ENCODE data around the gene RANBP9.

The RANBP9 gene

DNA sequence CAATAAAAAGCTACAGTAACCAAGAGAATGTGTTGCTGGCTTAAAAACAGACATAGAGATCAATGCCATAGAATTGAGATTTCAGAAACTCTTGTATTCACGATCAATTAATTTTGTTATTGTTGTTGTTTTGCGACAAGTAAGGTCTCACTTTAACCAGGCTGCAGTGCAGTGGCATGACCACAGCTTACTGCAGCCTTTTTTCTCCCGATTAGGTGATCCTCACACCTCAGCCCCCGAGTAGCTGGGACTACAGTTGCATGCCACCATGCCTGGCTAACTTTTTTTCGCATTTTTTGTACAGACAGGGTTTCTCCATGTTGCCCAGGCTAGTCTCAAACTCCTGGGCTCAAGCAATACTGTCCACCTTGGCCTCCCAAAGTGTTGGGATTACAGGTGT is 42.2 kb downstream of the RANBP9 start:
- Histone ChIP-seq H3K36me3 (ENCODE audit: control insufficient read depth in 2 of 2, insufficient read depth in 1 of 2, low read length in 2 of 2) (no peaks in the 10 kb centered on the region), H3K9me3 (ENCODE audit: control insufficient read depth, insufficient read depth, low read depth, low read length) (no peaks in the 10 kb centered on the region), H3K4me1 (ENCODE audit: control insufficient read depth, insufficient read depth, low read length) (peaks cover 29% of the 10 kb centered on the region), H3K27ac (ENCODE audit: extremely low read depth, low read depth, low read length) (no peak overlapping the region), H3K4me3 (ENCODE audit: low read depth, low read length) (no peak overlapping the region)
- CTCF ChIA-PET: no interaction called here
- TF ChIP-seq SP7 (tag by site-specific recombination; IDR thresholded peaks at IDR 0.05) (no peak), YY1 (tag by site-specific recombination; IDR thresholded peaks at IDR 0.05) (no peak), WT1 (tag by site-specific recombination; IDR thresholded peaks at IDR 0.05) (no peak), ZNF549 (tag by site-specific recombination; IDR thresholded peaks at IDR 0.05) (no peak), ZNF24 (tag by site-specific recombination; IDR thresholded peaks at IDR 0.05) (no peak), ZNF792 (tag by site-specific recombination; IDR thresholded peaks at IDR 0.05) (no peak), ZNF585B (tag by site-specific recombination; IDR thresholded peaks at IDR 0.05) (no peak), ZNF76 (tag by site-specific recombination; IDR thresholded peaks at IDR 0.05; ENCODE audit: borderline replicate concordance, low read depth) (no peak)
- TF ChIP-seq, protein P1, sequence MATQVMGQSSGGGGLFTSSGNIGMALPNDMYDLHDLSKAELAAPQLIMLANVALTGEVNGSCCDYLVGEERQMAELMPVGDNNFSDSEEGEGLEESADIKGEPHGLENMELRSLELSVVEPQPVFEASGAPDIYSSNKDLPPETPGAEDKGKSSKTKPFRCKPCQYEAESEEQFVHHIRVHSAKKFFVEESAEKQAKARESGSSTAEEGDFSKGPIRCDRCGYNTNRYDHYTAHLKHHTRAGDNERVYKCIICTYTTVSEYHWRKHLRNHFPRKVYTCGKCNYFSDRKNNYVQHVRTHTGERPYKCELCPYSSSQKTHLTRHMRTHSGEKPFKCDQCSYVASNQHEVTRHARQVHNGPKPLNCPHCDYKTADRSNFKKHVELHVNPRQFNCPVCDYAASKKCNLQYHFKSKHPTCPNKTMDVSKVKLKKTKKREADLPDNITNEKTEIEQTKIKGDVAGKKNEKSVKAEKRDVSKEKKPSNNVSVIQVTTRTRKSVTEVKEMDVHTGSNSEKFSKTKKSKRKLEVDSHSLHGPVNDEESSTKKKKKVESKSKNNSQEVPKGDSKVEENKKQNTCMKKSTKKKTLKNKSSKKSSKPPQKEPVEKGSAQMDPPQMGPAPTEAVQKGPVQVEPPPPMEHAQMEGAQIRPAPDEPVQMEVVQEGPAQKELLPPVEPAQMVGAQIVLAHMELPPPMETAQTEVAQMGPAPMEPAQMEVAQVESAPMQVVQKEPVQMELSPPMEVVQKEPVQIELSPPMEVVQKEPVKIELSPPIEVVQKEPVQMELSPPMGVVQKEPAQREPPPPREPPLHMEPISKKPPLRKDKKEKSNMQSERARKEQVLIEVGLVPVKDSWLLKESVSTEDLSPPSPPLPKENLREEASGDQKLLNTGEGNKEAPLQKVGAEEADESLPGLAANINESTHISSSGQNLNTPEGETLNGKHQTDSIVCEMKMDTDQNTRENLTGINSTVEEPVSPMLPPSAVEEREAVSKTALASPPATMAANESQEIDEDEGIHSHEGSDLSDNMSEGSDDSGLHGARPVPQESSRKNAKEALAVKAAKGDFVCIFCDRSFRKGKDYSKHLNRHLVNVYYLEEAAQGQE (tag by site-specific recombination; IDR thresholded peaks at IDR 0.05): no peak
- POLR2A ChIA-PET: no interaction called here

DNA sequence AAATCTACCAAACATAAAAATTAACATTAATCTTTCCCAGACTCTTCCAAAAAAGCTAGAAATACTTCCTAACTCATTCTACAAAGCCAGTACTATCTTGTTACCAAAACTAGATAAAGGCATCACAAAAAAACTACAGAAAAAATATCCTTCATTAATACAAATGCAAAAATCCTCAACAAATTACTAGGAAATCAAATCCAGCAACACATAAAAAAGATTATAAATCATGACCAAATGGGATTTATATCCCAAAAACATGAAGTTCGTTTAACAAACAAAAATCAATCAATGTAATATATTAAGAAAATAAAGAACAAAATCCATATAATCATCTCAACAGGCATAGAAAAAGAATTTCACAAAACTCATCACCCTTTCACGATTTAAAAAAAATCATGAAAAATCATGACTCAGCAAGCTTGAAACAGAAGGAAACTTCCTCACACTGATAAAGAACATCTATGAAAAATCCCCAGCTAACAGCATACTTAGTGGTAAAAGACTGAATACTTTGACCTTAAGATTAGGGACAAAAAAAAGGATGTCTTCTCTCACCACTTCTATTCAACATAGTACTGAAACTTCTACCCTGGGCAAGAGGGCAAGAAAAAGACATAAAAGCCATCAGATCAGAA is 43.2 kb downstream of the RANBP9 start:
- ChIA-PET CTCF (interaction anchor here (0.6 kb wide), 1 partner anchor 113 kb away, joined by 3 read pairs; no protein-coding TSS in a partner anchor), POLR2A (no interaction called here)
- Histone ChIP-seq H3K4me1 (ENCODE audit: control insufficient read depth, insufficient read depth, low read length) (peaks cover 29% of the 10 kb centered on the region), H3K4me3 (ENCODE audit: low read depth, low read length) (no peak overlapping the region), H3K9me3 (ENCODE audit: control insufficient read depth, insufficient read depth, low read depth, low read length) (no peaks in the 10 kb centered on the region), H3K36me3 (ENCODE audit: control insufficient read depth in 2 of 2, insufficient read depth in 1 of 2, low read length in 2 of 2) (no peaks in the 10 kb centered on the region), H3K27ac (ENCODE audit: extremely low read depth, low read depth, low read length) (no peak overlapping the region)
- TF ChIP-seq, protein P1 (tag by site-specific recombination; IDR thresholded peaks at IDR 0.05): 0 out of 2 replicates have a peak, but pooled peaks have one; percentile 8
- TF ChIP-seq RBAK (tag by site-specific recombination; IDR thresholded peaks at IDR 0.05) (no peak), MZF1 (tag by site-specific recombination; IDR thresholded peaks at IDR 0.05; ENCODE audit: borderline replicate concordance) (peak; percentile 90; the same call in 1 of the 2 replicates)

DNA sequence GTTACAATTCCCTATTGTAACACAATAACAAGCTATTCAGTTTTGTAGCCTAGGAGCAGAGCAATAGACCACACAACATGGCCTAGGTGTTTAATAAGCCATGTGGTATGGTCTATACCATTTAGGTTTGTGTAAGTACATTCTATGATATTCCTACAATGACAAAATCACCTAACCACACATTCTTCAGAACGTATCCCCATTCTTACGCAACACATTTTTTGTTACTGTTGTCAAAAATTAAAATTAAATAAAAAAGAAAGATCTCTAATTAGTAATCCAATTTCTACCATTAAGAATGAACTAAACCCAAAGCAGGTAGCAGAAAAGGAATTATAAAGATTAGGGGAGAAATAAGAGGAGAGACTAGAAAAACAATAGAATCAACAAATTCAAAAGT is 44.0 kb downstream of the RANBP9 start:
- H3K36me3 ChIP-seq (ENCODE audit: control insufficient read depth in 2 of 2, insufficient read depth in 1 of 2, low read length in 2 of 2): no peaks in the 10 kb centered on the region

More for the DNA sequence above, 44.0 kb downstream of the RANBP9 start:
- peaks cover 31% of the 10 kb centered on the region for H3K4me1 ChIP-seq (ENCODE audit: control insufficient read depth, insufficient read depth, low read length)
- H3K9me3 ChIP-seq (ENCODE audit: control insufficient read depth, insufficient read depth, low read depth, low read length): no peaks in the 10 kb centered on the region
- ChIA-PET CTCF (no interaction called here), POLR2A (no interaction called here)
- no peak overlapping the region for H3K27ac ChIP-seq (ENCODE audit: extremely low read depth, low read depth, low read length)
- no peak for TF ChIP-seq ZNF391 (tag by site-specific recombination; IDR thresholded peaks at IDR 0.05; ENCODE audit: borderline replicate concordance, low read depth)
- TF ChIP-seq, protein P2, sequence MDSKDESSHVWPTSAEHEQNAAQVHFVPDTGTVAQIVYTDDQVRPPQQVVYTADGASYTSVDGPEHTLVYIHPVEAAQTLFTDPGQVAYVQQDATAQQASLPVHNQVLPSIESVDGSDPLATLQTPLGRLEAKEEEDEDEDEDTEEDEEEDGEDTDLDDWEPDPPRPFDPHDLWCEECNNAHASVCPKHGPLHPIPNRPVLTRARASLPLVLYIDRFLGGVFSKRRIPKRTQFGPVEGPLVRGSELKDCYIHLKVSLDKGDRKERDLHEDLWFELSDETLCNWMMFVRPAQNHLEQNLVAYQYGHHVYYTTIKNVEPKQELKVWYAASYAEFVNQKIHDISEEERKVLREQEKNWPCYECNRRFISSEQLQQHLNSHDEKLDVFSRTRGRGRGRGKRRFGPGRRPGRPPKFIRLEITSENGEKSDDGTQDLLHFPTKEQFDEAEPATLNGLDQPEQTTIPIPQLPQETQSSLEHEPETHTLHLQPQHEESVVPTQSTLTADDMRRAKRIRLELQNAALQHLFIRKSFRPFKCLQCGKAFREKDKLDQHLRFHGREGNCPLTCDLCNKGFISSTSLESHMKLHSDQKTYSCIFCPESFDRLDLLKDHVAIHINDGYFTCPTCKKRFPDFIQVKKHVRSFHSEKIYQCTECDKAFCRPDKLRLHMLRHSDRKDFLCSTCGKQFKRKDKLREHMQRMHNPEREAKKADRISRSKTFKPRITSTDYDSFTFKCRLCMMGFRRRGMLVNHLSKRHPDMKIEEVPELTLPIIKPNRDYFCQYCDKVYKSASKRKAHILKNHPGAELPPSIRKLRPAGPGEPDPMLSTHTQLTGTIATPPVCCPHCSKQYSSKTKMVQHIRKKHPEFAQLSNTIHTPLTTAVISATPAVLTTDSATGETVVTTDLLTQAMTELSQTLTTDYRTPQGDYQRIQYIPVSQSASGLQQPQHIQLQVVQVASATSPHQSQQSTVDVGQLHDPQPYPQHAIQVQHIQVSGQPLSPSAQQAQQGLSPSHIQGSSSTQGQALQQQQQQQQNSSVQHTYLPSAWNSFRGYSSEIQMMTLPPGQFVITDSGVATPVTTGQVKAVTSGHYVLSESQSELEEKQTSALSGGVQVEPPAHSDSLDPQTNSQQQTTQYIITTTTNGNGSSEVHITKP (tag by site-specific recombination; IDR thresholded peaks at IDR 0.05): 0 out of 2 replicates have a peak, but pooled peaks have one; percentile 33
- no peak overlapping the region for H3K4me3 ChIP-seq (ENCODE audit: low read depth, low read length)
